ENCODE data around the gene GIT2.

GRCh38 chr12:109926488-109927210 is 69.5 kb downstream of the GIT2 start:
- TF ChIP-seq CTCF (conservative IDR thresholded peaks at IDR 0.05; ENCODE audit: low read depth in 2 of 2): no peak
- TF ChIP-seq EZH2 (IDR thresholded peaks at IDR 0.05; ENCODE audit: low read depth, unreplicated experiment): no peak
- no peak for TF ChIP-seq POLR2AphosphoS5 (IDR thresholded peaks at IDR 0.05; ENCODE audit: low read depth)
- no peak for TF ChIP-seq EZH2phosphoT487 (IDR thresholded peaks at IDR 0.05; ENCODE audit: unreplicated experiment)
- no peak for TF ChIP-seq JUNB (IDR thresholded peaks at IDR 0.05; ENCODE audit: unreplicated experiment)
- no peak for TF ChIP-seq STAT1 (IDR thresholded peaks at IDR 0.05; ENCODE audit: unreplicated experiment)

Measured in GM23338 (cell line).